Fibroblast of skin of left biceps (primary cell): ENCODE results near the gene GMPPB.
"Not testable (repeated sequence)": the region's sequence is repeated elsewhere in the genome, so short reads cannot be mapped to it uniquely, and the experiment has no call there.

Source experiments
- DNase-seq, 2 experiments: peaks; one replicate each; pipeline ENCODE4 v3.0.0-alpha.2; 2013; ENCODE audit warnings: low read depth in 2 of 2

The GMPPB gene

GRCh38 chr3:49694409-49695070 is 29.2 kb downstream of the GMPPB start:
- DNase-seq = not testable (repeated sequence)

- not testable (repeated sequence) for DNase-seq
Measured at GRCh38 chr3:49691481-49691880, 32.3 kb downstream of the GMPPB start.

GRCh38 chr3:49690856-49691255 is 32.9 kb downstream of the GMPPB start:
- not testable (repeated sequence) for DNase-seq

- not testable (repeated sequence) for DNase-seq
Measured at GRCh38 chr3:49689908-49690624, 33.7 kb downstream of the GMPPB start.

GRCh38 chr3:49689046-49689907 is 34.5 kb downstream of the GMPPB start, which contains the start of the genes MST1 and RNF123:
Gene MST1, minus strand, starts transcription at chr3:49689474. Its CDS starts 783 bp downstream, at chr3:49688691.
Gene RNF123, plus strand, starts transcription at chr3:49689557. Its CDS starts 1,609 bp downstream, at chr3:49691166.
- DNase-seq = peak; percentile 71 to 73

- not testable (repeated sequence) for DNase-seq
Measured at GRCh38 chr3:49688338-49689045, 35.3 kb downstream of the GMPPB start.

- not testable (repeated sequence) for DNase-seq
Measured at GRCh38 chr3:49687424-49687795, 36.3 kb downstream of the GMPPB start.

- DNase-seq = not testable (repeated sequence)
Measured at GRCh38 chr3:49686769-49687423, 36.9 kb downstream of the GMPPB start.

GRCh38 chr3:49686346-49686745 is 37.4 kb downstream of the GMPPB start:
- not testable (repeated sequence) for DNase-seq

GRCh38 chr3:49685846-49686245 is 37.9 kb downstream of the GMPPB start:
- not testable (repeated sequence) for DNase-seq

GRCh38 chr3:49685103-49685502 is 38.6 kb downstream of the GMPPB start:
- DNase-seq = not testable (repeated sequence)

- DNase-seq = not testable (repeated sequence)
Measured at GRCh38 chr3:49684453-49684852, 39.3 kb downstream of the GMPPB start.

GRCh38 chr3:49683162-49683561 is 40.6 kb downstream of the GMPPB start:
- no peak for DNase-seq

GRCh38 chr3:49681543-49681942 is 42.2 kb downstream of the GMPPB start:
- DNase-seq = no peak

- no peak for DNase-seq
Measured at GRCh38 chr3:49681232-49681522, 42.6 kb downstream of the GMPPB start.

GRCh38 chr3:49680493-49681231 is 43.1 kb downstream of the GMPPB start:
- DNase-seq = no peak

- DNase-seq = no peak
Measured at GRCh38 chr3:49675912-49676311, 47.8 kb downstream of the GMPPB start.

- DNase-seq = no peak
Measured at GRCh38 chr3:49674497-49674983, 49.2 kb downstream of the GMPPB start.

GRCh38 chr3:49673715-49674496 is 49.8 kb downstream of the GMPPB start, which contains the start of gene APEH:
Gene APEH, plus strand, starts transcription at chr3:49674351. Its CDS starts 51 bp downstream, at chr3:49674402.
- DNase-seq = peak; percentile 92 to 94
